Peyer's patch (tissue), 4 donors: ENCODE measurements around the gene CERKL. TPM values are rescaled to one million over a fixed set of nuclear protein-coding genes. Genes with fewer than 3 reads are reported as not detected.
A peak's percentile ranks its signal among the peaks of the same experiment; 100 is the strongest.

Source experiments
- DNase-seq, 3 donors: peaks; one replicate each; pipeline ENCODE4 v3.0.0-alpha.2; 2017 to 2019
- H3K27ac ChIP-seq, 4 donors: fragments of 200-600 bp; sonication (generic); one replicate each; pipeline ENCODE4 v1.5.1; 2016 to 2019
- H3K27me3 ChIP-seq, 2 donors: fragments of 200-600 bp; sonication (generic); one replicate each; pipeline ENCODE4 v1.5.1; 2019
- H3K36me3 ChIP-seq, 3 donors: fragments of 200-600 bp; sonication (generic); one replicate each; pipeline ENCODE4 v1.5.1; 2016 to 2019
- H3K4me1 ChIP-seq, 4 donors: fragments of 200-600 bp; sonication (generic); one replicate each; pipeline ENCODE4 v1.5.1; 2016 to 2019
- H3K4me3 ChIP-seq, 4 donors: fragments of 200-600 bp; sonication (generic); 1 replicate in 3 of 4; 2 replicates in 1 of 4; pipeline ENCODE4 v1.5.1; 2016 to 2019; ENCODE audit warnings: mild to moderate bottlenecking in 1 of 4
- H3K9me3 ChIP-seq, 4 donors: fragments of 200-600 bp; sonication (generic); one replicate each; pipeline ENCODE4 v1.5.1; 2016 to 2019; ENCODE audit warnings: mild to moderate bottlenecking in 1 of 4
- CTCF ChIP-seq, 6 experiments: fragments of 450-650 bp in 4 of 6; fragments of 200-600 bp in 2 of 6; sonication (generic) in 1 of 6; IDR thresholded peaks; one replicate each; pipeline ENCODE4 v1.5.1; 2017 to 2019; ENCODE audit warnings: antibody characterized with exemption in 6 of 6, mild to moderate bottlenecking in 3 of 6, moderate library complexity in 1 of 6
- POLR2A ChIP-seq, 2 donors: fragments of 450-650 bp; IDR thresholded peaks; one replicate each; pipeline ENCODE4 v1.5.1; 2017; ENCODE audit warnings: antibody characterized with exemption in 2 of 2, mild to moderate bottlenecking in 2 of 2, moderate library complexity in 2 of 2
- total RNA-seq, 4 donors: library from RNA; depleted of rRNA; stranded (reverse); fragments of >200 nt; gene quantifications; one replicate each; pipeline ENCODE4 v1.1.0, GENCODE V29; 2016

The CERKL gene
- total RNA-seq, 4 donors from 2014 or later, result 1.6 to 5.0 (median 1.7) TPM; not detected in 1

DNA sequence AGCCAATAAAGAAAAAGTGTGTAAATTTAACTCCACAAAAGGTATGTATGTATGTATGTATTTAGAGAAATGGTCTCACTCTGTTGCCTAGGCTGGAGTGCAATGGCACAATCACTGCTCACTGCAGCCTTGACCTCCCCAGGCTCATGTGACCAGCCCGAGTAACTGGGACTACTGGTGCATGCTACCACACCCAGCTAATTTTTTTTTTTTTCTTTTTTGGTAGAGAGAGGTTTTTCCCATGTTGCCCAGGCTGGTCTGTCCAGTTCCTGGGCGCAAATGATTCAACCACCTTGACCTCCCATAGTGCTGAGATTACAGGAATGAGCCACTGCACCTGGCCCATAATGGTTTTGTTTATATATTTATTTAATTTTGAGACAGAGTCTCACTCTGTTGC, 67.1 kb downstream of the CERKL start:
- no peaks in the 10 kb centered on the region for H3K9me3 ChIP-seq

GRCh38 chr2:181588546-181588945, 68.4 kb downstream of the CERKL start:
- TF ChIP-seq CTCF (IDR thresholded peaks at IDR 0.05), result no peak
- no peak for TF ChIP-seq POLR2A (IDR thresholded peaks at IDR 0.05)
- Histone ChIP-seq H3K9me3 (no peaks in the 10 kb centered on the region), H3K4me1 (peaks cover 0 to 5% (median 0%) of the 10 kb centered on the region in 4 donors), H3K4me3 (no peak overlapping the region), H3K27ac (no peak overlapping the region), H3K27me3 (no peaks in the 10 kb centered on the region), H3K36me3 (no peaks in the 10 kb centered on the region)
- no peak for DNase-seq

More for the DNA sequence above, 67.1 kb downstream of the CERKL start:
- Histone ChIP-seq H3K36me3 (no peaks in the 10 kb centered on the region), H3K4me3 (no peak overlapping the region), H3K27ac (no peak overlapping the region), H3K27me3 (no peaks in the 10 kb centered on the region), H3K4me1 (peaks cover 0 to 5% (median 0%) of the 10 kb centered on the region in 4 donors)
- TF ChIP-seq POLR2A (IDR thresholded peaks at IDR 0.05), result no peak
- no peak for TF ChIP-seq CTCF (IDR thresholded peaks at IDR 0.05)
- DNase-seq, result no peak

DNA sequence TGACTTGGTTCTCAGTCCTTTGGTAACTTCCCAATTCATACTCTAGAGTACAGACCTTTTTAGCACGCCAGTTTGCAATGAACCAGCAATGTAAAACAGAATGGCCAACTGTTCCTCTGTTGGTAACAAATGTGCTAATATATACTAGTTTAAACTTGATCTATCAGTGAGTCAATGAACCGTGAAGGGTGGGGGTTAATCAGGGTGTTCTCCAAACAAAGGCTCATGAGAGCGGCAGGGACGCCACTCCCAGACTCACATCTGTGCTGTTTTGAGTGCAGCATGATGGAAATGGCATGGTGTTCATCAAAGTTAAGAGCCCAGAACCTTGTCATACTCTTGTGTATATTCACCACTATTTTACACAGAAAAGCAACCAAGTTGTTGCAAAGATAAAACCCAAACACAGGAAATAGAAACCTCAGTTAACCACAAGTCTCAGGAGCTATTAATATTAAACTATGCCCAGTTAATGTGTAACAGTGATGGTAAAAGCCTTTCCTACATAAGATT, 70.3 kb downstream of the CERKL start:
- no peak for DNase-seq
- peak overlapping the region in 1 of 4 donors; percentile 23 for H3K27ac ChIP-seq
- peaks cover 0 to 5% (median 0%) of the 10 kb centered on the region in 4 donors for H3K4me1 ChIP-seq
- H3K4me3 ChIP-seq, result peak overlapping the region in 2 of 4 donors; percentile 6 to 21
- H3K9me3 ChIP-seq, result no peaks in the 10 kb centered on the region
- TF ChIP-seq POLR2A (IDR thresholded peaks at IDR 0.05), result no peak
- no peak for TF ChIP-seq CTCF (IDR thresholded peaks at IDR 0.05)
- H3K27me3 ChIP-seq, result no peaks in the 10 kb centered on the region
- H3K36me3 ChIP-seq, result no peaks in the 10 kb centered on the region

- Histone ChIP-seq H3K4me1 (peaks cover 0 to 5% (median 0%) of the 10 kb centered on the region in 4 donors), H3K4me3 (no peak overlapping the region), H3K36me3 (no peaks in the 10 kb centered on the region), H3K27ac (no peak overlapping the region), H3K27me3 (no peaks in the 10 kb centered on the region), H3K9me3 (no peaks in the 10 kb centered on the region)
- no peak for DNase-seq
- no peak for TF ChIP-seq POLR2A (IDR thresholded peaks at IDR 0.05)
- no peak for TF ChIP-seq CTCF (IDR thresholded peaks at IDR 0.05)
Measured at GRCh38 chr2:181585732-181586131, 71.2 kb downstream of the CERKL start.

- TF ChIP-seq POLR2A (IDR thresholded peaks at IDR 0.05), result no peak
- peak in 3 of 6 experiments; percentile 18 to 29 (median 25) for TF ChIP-seq CTCF (IDR thresholded peaks at IDR 0.05)
- no peak overlapping the region for H3K4me3 ChIP-seq
- DNase-seq, result no peak
Measured at GRCh38 chr2:181581534-181581933, 75.4 kb downstream of the CERKL start.

More at GRCh38 chr2:181581534-181581933, 75.4 kb downstream of the CERKL start:
- Histone ChIP-seq H3K36me3 (no peaks in the 10 kb centered on the region), H3K9me3 (no peaks in the 10 kb centered on the region), H3K27ac (no peak overlapping the region), H3K4me1 (peaks cover 0 to 3% (median 0%) of the 10 kb centered on the region in 4 donors), H3K27me3 (no peaks in the 10 kb centered on the region)
